Measurements from ENCODE around the gene FMC1.
"Not testable (repeated sequence)": the region's sequence is repeated elsewhere in the genome, so short reads cannot be mapped to it uniquely, and the experiment has no call there.

The FMC1 gene, protein sequence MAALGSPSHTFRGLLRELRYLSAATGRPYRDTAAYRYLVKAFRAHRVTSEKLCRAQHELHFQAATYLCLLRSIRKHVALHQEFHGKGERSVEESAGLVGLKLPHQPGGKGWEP

DNA sequence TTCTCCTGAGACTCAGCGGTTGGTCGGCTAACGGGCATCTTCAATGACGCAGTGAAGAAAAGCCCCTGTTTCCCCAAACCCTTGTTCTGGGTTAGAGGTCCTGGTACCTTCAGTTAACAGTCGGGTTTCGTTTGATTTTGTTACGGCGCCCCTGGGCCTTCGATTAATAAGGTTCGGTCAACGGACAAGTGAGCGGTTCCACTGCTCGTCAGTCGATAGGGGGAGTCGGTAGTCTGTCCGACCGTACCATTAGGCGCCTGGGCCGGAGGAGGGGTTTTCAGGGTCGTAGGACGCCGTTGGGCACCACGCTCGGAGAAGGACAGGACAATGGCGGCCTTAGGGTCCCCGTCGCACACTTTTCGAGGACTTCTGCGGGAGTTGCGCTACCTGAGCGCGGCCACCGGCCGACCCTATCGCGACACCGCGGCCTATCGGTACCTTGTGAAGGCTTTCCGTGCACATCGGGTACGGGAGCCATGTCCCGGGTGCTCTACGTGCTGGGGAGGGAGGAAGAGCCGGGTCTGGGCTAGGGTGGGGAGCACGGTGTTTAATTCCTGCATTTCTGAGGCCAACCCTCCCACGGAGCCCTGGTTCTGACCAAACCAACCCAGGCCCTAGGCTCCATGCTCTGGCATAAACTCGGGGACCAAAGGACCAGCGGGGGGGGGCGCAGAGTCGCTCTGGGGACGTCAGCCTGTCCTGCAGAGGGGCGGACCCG is at the start of gene FMC1:
Gene FMC1, plus strand, starts transcription at position 280 of the 718 bp plus-strand sequence. Its CDS starts 48 bp downstream, at position 328.
- peak; percentile 80 for DNase-seq

DNA sequence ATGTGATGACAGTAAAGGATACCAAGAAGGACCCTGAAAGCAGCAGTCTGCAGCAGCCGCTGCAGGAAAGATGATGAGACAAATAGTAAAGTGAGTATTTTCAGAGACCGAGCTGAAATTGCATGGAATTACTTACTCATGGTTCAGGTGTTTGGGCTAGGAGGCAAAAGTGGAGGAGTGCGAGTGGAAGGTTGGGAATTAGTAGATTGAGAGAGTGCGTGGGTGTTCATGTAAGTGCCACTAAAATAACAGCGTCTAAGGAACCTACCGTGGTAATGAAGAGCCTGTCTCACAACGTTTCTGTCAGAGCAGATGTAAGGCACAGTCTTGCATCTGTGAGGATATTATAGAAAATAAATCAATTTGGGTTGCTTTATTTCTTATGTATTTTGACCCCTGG is 48.3 kb upstream of the FMC1 start:
- no peak for DNase-seq

DNA sequence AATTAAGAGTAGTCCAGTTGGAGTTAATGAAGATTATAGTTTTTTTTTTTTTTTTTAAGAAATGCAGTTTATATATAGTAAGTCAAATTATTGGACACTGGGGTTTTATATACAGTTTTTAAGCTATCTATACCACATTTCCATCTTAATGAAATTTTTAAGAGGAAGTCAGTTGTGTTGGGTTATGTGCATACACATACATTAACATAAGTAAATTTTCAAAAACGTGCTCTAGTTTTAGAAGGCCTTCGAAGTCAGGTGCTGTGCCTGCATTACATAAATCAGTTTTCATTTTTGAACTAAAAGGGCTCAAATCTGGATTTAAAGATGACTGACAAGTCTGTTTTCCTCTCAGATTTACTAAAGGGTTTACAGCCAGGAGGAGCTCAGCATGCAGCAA is 47.6 kb upstream of the FMC1 start:
- no peak for DNase-seq

DNA sequence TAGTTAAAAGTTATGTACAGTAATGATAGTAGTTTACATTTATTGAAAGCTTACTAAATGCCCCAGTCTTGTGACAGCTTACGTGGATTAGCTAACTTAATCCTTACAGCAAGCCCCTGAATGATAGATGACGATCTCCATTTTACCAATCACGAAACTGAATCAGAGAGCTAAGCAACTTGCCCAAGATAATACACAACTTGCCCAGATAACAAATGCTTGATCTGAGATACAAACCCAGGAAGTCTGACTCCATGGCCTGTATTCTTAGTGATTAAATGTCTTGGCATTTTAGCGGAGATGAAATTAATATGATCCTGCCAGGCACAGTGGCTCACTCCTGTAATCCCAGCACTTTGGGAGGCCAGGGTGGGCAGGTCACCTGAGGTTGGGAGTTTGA is 46.9 kb upstream of the FMC1 start:
- DNase-seq = no peak

DNA sequence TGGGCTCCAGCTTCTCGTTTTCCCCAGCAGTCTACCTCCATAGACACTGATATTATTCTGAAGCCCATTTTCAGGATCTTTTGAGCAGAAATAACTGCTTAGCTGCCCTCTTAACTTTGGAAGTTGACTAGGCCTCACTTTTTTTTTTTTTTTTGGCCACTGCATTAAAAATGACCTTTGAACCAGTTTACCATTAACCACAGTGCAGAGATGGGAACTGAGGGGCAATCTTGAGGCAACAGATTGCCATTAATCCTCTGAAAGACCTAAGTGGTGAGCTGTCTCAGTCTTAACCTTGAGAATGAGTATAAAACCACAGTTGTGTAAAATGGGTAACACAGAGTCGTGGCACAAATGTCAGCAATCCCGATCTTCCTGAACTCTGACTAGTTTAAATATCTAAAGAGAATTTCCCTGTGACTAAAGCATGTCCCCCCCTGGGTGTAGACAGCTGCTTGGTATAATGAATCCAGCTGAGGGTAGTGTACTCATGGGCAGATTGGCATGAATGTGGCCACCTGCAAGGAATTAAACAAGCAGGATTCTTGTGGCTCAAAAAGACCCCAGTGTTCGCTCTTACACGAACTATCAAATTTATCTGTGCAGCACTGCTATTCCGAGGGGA is 46.1 kb upstream of the FMC1 start:
- no peak for DNase-seq

DNA sequence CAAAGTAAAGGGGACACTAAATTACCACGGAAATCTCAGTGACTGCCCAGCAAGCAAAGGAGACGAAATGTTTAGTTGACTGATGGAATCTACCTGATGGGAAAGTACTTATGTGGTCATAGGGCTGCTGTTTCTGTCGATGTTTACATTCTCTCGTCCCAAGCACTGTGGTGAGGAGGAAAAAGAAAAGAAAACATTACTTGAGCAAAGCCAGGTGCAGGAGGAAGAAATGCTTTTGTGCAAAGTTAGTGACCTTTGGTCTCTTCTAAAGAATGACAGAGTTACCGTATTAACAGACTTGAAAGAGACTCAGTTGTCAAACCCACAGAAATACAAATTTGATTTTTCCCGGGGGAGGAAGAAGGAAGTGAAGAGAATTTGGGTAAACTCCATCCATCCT is 43.3 kb upstream of the FMC1 start:
- DNase-seq = no peak

DNA sequence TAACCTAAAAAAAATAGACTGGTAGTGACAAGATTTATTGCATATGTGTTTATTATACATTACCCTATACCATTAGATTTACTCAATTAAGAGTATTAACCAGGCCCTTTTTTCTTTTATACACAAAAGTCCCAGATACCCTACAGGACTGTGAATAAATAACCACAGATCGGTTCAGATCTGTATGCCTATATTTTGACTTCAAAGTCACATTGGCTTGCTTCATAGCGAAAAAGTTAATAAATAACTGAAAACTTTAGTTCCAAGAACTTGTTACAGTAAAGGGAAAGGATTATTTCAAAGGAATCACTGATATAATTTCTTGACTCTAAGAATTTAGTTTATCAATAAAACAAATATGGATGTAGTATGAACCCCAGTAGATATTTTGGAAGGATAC is 41.8 kb upstream of the FMC1 start:
- no peak for DNase-seq

DNA sequence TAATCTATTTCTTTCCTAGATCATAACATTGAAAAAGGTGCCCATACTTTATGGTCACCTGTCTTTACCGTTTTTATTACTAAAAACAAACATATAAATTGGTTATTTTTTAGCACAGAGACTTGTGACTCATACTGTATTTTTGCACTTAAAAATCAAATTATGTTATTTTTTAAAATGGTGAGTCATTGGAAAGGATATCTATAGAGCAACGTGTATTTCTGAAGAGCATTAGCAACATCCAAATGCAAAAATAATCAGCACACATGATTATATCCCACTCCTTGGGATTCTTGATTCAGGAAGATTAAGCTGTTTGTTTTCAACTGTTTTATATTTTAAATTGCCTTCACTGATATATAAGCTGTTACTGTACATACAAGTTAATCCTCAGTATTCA is 40.7 kb upstream of the FMC1 start:
- DNase-seq = no peak

DNA sequence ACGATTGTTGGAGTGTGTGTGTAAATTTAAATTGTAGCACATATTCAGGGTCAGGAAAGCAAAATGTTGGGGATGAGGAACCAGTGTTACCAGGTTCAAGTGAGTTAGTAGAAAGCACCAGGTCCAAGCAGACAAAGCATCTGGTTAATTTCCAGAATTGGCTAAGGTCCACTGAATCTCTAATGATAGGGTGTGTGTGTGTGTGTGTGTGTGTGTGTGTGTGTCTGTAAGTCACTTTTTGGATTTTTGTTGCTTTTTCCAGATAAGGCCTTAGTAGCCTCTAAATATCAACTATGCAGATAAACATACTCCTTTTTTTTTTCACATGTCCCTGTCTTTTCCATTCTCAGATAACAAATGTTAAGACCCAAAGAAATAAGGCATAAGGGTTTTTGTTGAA is 36.6 kb upstream of the FMC1 start:
- no peak for DNase-seq

DNA sequence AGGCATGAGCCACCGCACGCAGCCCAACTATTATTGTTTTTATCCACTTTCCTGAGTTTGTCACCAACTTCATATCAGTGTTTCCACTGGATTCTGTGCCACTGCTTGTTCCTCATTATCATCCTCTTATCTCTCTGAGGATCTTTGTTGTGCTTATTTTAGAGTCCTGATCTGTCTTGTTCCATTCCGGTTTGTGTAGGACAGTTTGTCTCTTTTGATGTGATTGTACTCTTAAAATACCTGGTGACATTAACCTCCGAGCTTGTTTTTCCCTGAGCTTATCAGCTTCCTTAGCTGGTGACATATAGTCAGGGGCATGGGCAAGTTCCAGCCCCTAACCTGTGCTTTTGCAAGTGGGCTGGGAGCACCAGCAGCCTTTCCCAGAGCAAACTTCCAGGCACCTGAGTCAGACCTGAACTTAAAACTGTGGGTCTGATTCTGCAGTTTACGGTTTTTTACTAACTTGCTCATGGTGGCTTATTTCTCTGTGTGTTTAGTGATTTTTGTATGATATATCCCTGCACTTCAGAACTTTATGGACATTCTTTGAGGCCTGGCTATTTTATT is 23.1 kb upstream of the FMC1 start:
- no peak for DNase-seq

DNA sequence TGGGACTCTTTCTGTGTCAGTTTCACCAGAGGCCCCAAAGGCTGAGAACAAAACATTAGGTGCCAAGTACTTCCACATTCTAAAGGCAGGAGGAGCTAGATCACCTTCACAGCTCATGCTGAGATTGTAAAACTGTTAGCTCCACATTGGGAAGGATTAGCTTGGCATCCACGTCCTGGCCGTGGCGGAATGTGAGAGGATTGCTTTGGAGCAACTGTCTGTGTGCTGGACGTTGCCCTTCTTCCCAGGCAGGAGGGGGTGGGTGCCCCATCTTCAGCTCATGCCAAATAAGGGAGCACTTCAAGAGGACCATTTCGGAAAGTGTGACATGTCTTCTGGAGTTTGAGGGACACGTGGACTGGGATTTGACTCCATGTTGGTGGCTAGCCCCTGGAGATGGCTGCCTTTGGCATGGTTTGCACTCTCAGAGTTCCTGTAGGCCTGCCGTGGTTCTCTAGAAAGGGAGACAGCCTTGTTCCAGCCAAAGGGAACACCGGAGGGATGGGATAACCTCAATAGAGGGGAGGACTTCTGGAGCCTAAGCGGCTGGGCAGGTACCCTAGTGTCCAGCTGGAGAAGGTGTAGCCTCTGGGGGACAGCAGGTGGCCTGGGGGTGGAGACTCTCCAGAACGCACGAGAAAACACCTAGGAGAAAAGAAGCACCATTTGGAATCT is 19.9 kb upstream of the FMC1 start:
- no peak for DNase-seq

DNA sequence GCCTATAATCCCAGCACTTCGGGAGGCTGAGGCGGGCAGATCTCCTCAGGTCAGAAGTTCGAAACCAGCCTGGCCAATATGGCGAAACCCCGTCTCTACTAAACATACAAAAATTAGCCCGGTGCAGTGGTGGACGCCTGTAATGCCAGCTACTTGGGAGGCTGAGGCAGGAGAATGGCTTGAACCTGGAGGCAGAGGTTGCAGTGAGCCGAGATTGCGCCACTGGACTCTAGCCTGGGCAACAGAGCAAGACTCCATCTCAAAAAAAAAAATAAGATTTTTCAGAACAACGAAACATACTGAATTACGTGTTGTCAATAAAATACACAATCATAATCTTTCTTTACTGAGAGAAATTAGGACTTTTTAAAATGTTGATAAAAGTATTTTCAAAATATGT is 16.4 kb upstream of the FMC1 start:
- not testable (repeated sequence) for DNase-seq

DNA sequence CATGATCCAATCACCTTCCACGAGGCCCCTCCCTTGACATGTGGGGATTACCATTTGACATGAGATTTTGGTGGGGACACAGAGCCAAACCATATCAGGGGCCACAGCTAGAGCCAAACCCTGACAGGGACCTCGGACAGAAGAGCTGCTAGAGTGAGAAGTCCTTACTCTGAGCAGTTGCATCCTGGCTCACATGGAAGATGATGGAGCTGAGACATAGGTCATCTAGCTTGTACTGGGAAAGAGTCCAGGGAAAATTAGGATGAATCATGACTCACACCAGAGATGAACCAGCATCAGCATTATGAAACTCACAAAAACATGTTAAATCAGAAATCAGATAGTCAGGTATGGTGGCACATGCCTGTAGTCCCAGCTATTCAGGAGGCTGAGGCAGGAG is 12.8 kb upstream of the FMC1 start:
- no peak for DNase-seq

DNA sequence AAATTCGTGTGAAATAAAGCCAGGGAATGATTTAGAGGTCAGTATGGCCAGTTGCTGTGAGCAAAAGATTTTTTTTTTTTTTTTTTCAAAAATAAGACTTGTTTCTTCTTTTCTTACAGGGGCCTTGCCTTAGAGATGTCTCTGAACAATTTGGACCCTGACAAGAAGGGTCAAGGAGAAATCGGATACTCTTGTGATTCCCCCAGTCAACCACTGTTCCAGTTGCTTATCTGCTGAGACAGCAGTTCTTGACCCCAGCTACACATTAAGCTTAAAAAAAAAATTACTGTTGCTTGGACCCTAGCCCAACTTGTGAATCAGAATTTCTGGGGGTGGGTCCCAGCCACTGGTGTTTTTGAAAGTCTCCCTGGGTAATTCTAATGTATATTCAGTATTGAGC is 12.0 kb upstream of the FMC1 start:
- no peak for DNase-seq

DNA sequence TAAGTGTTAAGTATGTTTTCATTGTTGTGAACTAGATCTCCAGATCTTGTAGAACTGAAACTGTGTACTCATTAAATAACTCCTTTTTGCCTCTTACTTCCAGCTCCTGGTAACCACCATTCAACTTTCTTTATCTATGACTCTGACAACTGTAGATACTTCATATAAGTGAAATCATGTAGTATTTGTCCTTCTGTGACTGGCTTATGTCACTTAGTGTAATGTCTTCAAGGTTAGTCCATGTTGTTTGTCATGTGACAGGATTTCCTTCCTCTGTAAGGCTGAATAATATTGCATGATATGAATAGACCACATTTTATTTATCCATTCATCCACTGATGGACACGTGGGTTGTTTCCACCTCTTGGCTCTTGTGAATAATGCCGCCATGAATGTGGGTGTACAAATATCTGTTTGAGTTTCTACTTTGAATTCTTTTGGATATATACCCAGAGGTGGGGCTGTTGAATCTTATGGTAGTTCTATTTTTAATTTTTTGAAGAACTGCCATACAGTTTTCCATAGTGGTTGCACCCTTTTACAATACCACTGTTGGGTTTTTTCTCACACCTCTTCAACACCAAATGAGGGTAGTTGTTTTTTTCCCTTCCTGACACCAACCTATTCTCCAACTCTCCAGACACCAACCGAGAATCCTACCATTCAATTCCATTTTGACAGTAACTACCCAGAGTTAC is 10.7 kb upstream of the FMC1 start:
- no peak for DNase-seq

DNA sequence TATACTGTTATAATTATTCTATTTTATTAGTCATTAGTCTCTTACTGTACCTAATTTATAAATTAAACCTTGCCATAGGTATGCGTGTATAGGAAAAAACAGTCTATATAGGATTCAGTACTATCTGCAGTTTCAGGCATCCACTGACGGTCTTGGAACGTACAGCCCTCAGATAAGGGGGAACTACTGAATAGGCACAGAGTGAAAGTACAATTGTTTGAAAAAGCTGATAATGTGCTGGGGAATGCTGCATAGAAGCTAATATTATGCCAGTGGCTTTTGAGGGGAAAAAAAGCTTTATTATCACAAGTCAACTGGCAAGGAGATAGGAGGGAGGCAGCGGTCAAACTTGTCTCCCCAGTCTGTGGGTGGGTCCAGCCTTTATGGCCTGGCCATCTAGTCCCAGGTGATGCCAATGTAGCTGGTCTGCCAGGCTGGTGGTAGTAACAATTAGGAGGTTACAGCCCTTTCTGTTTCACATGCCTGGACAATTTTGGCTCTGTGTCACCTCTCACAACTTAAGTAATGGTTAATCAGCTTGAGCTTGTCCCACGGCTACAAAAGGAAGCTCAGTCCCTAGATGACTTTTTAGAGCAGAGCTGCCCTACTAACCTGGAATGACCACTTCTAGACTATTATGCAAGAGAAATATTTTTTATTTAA is 8.3 kb upstream of the FMC1 start:
- no peak for DNase-seq

DNA sequence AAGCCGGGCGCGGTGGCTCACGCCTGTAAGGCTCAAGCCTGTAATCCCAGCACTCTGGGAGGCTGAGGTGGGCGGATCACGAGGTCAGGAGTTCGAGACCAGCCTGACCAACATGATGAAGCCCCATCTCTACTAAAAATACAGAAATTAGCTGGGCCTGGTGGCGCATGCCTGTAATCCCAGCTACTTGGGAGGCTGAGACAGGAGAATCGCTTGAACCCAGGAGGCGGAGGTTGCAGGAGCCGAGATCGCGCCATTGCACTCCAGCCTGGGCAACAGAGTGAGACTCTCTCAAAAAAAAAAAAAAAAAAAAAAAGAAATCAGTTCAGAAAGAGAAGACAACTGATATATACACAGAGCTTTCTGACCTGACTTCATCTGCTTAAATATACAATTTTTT is 7.7 kb upstream of the FMC1 start:
- not testable (repeated sequence) for DNase-seq

DNA sequence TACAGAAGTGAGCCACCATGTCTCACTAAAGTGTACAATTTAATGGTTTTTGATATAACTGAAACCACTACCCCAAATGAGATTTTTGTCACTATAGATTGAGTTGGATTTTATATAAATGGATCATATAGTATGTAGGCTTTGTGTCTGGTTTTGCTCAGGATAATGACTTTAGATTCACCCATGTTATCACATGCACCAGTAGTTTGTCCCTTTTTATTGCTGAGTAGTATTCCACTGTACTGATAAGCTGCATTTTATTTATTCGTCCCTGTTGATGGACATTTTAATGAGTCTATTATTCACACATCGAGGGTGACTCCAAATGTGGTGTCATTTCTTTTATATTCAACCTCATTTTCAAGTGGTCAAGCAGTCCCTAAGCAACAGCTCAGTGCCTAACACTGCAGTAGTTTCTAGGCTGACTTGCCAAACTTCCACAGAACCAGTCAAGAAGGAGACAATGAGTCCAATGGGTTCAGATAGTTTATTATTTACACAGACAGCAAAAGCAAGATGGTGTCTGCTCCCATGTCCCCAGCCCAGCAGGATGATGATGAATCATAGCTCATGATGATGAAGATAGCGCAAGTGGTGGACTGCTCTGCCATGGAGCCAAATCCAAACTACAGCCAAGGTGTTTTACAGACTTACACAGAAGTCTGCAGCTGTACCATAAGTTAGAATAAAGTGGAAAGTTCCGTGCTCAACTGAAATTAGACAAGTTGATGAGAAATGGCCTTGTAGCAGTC is 6.6 kb upstream of the FMC1 start:
- no peak for DNase-seq

DNA sequence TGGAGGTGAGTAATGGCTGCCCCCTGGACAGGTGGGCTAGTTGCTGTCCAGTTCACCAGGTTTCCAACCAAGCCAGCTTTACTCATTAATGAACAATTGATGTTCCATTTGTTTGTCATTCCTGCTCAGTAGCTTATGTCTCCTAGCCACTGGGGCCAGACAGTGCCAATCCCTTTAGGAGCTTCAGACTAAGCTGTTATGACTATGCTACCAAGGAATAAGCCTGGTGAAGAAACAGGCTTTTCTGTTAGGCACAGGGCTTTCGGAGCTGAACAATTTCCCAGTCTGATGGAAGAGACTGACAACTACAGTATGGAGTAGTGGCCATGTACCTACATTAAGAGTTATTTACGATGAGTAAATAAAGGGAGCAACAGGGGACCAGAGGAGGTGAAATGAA is 2.1 kb upstream of the FMC1 start:
- DNase-seq = no peak

DNA sequence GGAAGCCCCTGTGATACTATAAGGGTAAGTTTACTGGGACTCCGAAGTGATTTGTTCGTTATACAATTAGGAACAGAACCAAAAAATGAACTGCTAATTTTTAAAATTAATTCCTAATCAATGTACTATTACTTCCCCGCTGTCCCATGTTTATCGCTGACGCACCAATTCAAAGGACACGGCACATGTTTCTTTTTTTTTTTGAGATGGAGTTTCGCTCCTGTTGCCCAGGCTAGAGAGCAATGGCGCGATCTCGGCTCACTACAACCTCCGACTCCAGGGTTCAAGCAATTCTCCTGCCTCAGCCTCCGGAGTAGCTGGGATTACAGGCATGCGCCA is 1.5 kb upstream of the FMC1 start:
- DNase-seq = no peak

DNA sequence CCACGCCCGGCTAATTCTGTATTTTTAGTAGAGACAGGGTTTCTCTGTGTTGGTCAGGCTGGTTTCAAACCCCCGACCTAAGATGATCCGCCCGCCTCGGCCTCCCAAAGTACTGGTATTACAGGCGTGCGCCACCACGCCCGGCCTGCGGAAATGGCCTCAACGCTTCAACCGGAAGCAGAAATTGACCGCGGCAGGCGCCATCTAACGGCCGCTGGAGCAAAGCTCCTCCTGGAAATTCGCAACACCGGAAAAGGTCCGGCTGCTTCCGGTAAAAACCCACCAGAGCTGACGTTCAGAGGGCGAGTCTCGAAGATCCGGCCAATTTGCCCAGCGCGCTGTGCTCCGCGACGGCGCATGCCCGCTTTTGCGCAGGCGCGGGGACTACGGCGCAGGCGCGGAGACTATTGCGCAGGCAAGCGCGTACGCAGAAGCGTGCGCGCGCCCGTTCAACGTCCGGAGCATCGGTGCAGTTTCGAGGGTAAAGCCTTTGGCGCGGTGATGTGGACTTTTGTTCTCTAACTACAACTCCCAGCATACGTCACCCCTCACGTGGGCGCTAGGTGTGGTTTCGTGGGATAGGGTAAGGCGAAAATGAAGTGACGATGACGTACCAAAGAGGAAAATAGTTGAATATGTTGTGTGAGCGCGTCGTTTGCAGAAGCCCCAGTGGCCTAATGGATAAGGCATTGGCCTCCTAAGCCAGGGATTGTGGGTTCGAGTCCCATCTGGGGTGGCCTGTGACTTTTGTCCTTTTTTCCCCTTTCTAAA is 915 bp upstream of the FMC1 start:
- peak; percentile 99 for DNase-seq

DNA sequence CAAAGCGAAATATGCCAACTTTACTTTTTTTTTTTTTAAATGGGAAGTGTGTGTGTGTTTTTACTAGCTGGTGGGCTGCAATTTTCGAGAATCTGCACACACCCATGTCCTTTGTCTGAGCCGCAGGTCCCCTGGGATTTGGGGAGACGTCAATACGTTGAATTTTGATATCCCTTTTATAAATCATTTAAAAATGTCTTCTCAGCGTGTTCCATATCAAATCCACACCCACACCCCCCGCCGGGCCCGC is 404 bp upstream of the FMC1 start:
- DNase-seq = peak; percentile 84

Data from NCI-H2081 treated with DMSO at 0.1 percent for 48 hours (cell line).